ENCODE measurements around the gene MTARC2. TPM values are rescaled to one million over a fixed set of nuclear protein-coding genes. Genes with fewer than 3 reads are reported as not detected.
A peak's percentile ranks its signal among the peaks of the same experiment; 100 is the strongest.

The MTARC2 gene
- total RNA-seq, 6 experiments from 2014 or later: 3.2 to 5.2 (median 3.8) TPM

- Mint-ChIP-seq H3K27ac (no peak overlapping the region), H3K36me3 (ENCODE audit: low read depth) (no peaks in the 10 kb centered on the region), H3K27me3 (ENCODE audit: insufficient read depth) (peaks cover 7% of the 10 kb centered on the region), H3K9me3 (no peaks in the 10 kb centered on the region), H3K4me1 (ENCODE audit: low read depth) (peaks cover 5% of the 10 kb centered on the region), H3K4me3 (no peak overlapping the region)
- DNase-seq: no peak
- TF ChIP-seq CTCF (IDR thresholded peaks at IDR 0.05): no peak
Observed at GRCh38 chr1:220742520-220742919, 5.6 kb upstream of the MTARC2 start.

GRCh38 chr1:220746851-220747250 is 1.3 kb upstream of the MTARC2 start:
- no peak for TF ChIP-seq CTCF (IDR thresholded peaks at IDR 0.05)
- no peak overlapping the region for H3K27ac Mint-ChIP-seq
- peaks cover 7% of the 10 kb centered on the region for H3K27me3 Mint-ChIP-seq (ENCODE audit: insufficient read depth)
- no peaks in the 10 kb centered on the region for H3K36me3 Mint-ChIP-seq (ENCODE audit: low read depth)
- H3K4me1 Mint-ChIP-seq (ENCODE audit: low read depth): peaks cover 24% of the 10 kb centered on the region
- no peak overlapping the region for H3K4me3 Mint-ChIP-seq
- no peaks in the 10 kb centered on the region for H3K9me3 Mint-ChIP-seq
- DNase-seq: no peak

- Mint-ChIP-seq H3K9me3 (no peaks in the 10 kb centered on the region), H3K36me3 (ENCODE audit: low read depth) (no peaks in the 10 kb centered on the region), H3K4me1 (ENCODE audit: low read depth) (peaks cover 24% of the 10 kb centered on the region), H3K27ac (peak overlapping the region; percentile 80), H3K27me3 (ENCODE audit: insufficient read depth) (peaks cover 5% of the 10 kb centered on the region), H3K4me3 (peak overlapping the region; percentile 91)
- no peak for DNase-seq
- no peak for TF ChIP-seq CTCF (IDR thresholded peaks at IDR 0.05)
Observed at GRCh38 chr1:220747437-220748088, 559 bp upstream of the MTARC2 start.

GRCh38 chr1:220748936-220749335 is 814 bp downstream of the MTARC2 start:
- peak overlapping the region; percentile 91 for H3K4me3 Mint-ChIP-seq
- H3K27me3 Mint-ChIP-seq (ENCODE audit: insufficient read depth): peaks cover 4% of the 10 kb centered on the region
- no peak for DNase-seq
- peak overlapping the region; percentile 30; the same call in 1 of the 2 replicates for H3K27ac Mint-ChIP-seq
- H3K9me3 Mint-ChIP-seq: no peaks in the 10 kb centered on the region
- peaks cover 24% of the 10 kb centered on the region for H3K4me1 Mint-ChIP-seq (ENCODE audit: low read depth)
- TF ChIP-seq CTCF (IDR thresholded peaks at IDR 0.05): no peak
- H3K36me3 Mint-ChIP-seq (ENCODE audit: low read depth): no peaks in the 10 kb centered on the region

GRCh38 chr1:220750131-220750515 is 2.0 kb downstream of the MTARC2 start:
- H3K27ac Mint-ChIP-seq: no peak overlapping the region
- no peak for TF ChIP-seq CTCF (IDR thresholded peaks at IDR 0.05)
- H3K4me3 Mint-ChIP-seq: no peak overlapping the region
- H3K9me3 Mint-ChIP-seq: no peaks in the 10 kb centered on the region
- H3K4me1 Mint-ChIP-seq (ENCODE audit: low read depth): peaks cover 24% of the 10 kb centered on the region
- DNase-seq: no peak
- H3K27me3 Mint-ChIP-seq (ENCODE audit: insufficient read depth): peaks cover 2% of the 10 kb centered on the region; the same call in 1 of the 2 replicates
- 0 out of 2 replicates have a peak, but pooled peaks cover under 1% of the 10 kb centered on the region for H3K36me3 Mint-ChIP-seq (ENCODE audit: low read depth)
